Measurements from ENCODE around the gene TFF3.

- TF ChIP-seq BHLHE40 (IDR thresholded peaks at IDR 0.05; ENCODE audit: low read depth, low read length) (no peak), RAD21 (IDR thresholded peaks at IDR 0.05; ENCODE audit: low read length) (no peak), POLR2A (IDR thresholded peaks at IDR 0.05; ENCODE audit: low read depth, low read length) (no peak), MAZ (IDR thresholded peaks at IDR 0.05; ENCODE audit: borderline replicate concordance, low read depth, low read length) (no peak), NFE2L2 (IDR thresholded peaks at IDR 0.05; ENCODE audit: low read depth, low read length) (no peak), CEBPB (IDR thresholded peaks at IDR 0.05; ENCODE audit: low read depth, low read length) (no peak), RFX5 (IDR thresholded peaks at IDR 0.05; ENCODE audit: low read depth, low read length) (no peak), RCOR1 (IDR thresholded peaks at IDR 0.05; ENCODE audit: insufficient replicate concordance, low read length) (no peak), CHD1 (IDR thresholded peaks at IDR 0.05; ENCODE audit: low read depth, low read length) (no peak), SMC3 (IDR thresholded peaks at IDR 0.05; ENCODE audit: low read depth, low read length) (no peak), MXI1 (IDR thresholded peaks at IDR 0.05; ENCODE audit: borderline replicate concordance, low read depth, low read length) (no peak)
- TF ChIP-seq, protein P1, sequence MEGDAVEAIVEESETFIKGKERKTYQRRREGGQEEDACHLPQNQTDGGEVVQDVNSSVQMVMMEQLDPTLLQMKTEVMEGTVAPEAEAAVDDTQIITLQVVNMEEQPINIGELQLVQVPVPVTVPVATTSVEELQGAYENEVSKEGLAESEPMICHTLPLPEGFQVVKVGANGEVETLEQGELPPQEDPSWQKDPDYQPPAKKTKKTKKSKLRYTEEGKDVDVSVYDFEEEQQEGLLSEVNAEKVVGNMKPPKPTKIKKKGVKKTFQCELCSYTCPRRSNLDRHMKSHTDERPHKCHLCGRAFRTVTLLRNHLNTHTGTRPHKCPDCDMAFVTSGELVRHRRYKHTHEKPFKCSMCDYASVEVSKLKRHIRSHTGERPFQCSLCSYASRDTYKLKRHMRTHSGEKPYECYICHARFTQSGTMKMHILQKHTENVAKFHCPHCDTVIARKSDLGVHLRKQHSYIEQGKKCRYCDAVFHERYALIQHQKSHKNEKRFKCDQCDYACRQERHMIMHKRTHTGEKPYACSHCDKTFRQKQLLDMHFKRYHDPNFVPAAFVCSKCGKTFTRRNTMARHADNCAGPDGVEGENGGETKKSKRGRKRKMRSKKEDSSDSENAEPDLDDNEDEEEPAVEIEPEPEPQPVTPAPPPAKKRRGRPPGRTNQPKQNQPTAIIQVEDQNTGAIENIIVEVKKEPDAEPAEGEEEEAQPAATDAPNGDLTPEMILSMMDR (conservative IDR thresholded peaks at IDR 0.05; ENCODE audit: low read depth, low read length): no peak
- TF ChIP-seq, protein P2, sequence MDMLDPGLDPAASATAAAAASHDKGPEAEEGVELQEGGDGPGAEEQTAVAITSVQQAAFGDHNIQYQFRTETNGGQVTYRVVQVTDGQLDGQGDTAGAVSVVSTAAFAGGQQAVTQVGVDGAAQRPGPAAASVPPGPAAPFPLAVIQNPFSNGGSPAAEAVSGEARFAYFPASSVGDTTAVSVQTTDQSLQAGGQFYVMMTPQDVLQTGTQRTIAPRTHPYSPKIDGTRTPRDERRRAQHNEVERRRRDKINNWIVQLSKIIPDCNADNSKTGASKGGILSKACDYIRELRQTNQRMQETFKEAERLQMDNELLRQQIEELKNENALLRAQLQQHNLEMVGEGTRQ (IDR thresholded peaks at IDR 0.05; ENCODE audit: low read depth, low read length): no peak
- TF ChIP-seq, protein P3, sequence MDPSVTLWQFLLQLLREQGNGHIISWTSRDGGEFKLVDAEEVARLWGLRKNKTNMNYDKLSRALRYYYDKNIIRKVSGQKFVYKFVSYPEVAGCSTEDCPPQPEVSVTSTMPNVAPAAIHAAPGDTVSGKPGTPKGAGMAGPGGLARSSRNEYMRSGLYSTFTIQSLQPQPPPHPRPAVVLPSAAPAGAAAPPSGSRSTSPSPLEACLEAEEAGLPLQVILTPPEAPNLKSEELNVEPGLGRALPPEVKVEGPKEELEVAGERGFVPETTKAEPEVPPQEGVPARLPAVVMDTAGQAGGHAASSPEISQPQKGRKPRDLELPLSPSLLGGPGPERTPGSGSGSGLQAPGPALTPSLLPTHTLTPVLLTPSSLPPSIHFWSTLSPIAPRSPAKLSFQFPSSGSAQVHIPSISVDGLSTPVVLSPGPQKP (IDR thresholded peaks at IDR 0.05; ENCODE audit: borderline replicate concordance, low read depth, low read length): no peak
These were observed 45.8 kb downstream of the TFF3 start for GRCh38 chr21:42269386-42269785.
